ENCODE results near the gene UBE2I.

DNA sequence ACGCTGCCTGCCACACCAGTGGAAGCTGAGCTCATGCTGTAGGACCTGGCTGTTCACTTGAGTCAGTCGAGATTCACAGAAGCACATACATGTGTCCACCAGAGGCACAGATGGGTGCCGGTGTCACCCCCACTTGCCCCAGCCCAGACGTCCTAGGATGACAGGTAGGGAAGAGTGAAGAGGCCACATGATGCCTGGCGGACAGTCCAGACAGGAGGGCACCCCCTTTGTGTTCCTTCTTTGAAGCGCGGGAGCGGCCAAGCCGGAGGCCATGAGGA lies 8.8 kb downstream of the UBE2I start:
- TF ChIP-seq ZNF274 (IDR thresholded peaks at IDR 0.05; ENCODE audit: low read depth, low read length), result no peak
- TF ChIP-seq SUZ12 (IDR thresholded peaks at IDR 0.05; ENCODE audit: extremely low read depth, insufficient read depth, insufficient read length), result no peak
